DMS79 treated with DMSO at 0.1 percent for 48 hours (cell line): ENCODE data around the gene ACBD6.
"Not testable (repeated sequence)": the region's sequence is repeated elsewhere in the genome, so short reads cannot be mapped to it uniquely, and the experiment has no call there.

ENCODE experiments used
- DNase-seq: peaks from one replicate; lab custom pipeline; 2025; lab: John Stamatoyannopoulos, UW

ACBD6 gene

DNA sequence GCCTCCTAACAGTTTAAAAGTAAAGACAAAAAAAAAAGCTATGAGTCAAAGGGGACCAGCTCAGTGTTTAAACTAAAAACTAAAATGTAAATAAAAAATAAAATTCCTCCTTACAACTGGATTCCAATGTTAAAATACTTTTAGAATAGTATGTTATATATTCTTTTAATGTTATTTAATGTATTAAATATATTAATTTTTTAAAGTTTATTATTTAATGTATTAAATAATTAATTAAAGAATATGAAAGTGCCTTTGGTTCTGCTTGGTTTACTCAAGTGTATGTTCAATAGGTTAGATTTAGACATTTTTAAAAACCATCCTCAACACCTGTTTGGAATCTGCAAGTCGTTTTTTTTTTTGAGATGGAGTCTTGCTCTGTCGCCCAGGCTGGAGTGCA, 13.1 kb downstream of the ACBD6 start:
- no peak for DNase-seq

GRCh38 chr1:180488661-180489060, 13.7 kb downstream of the ACBD6 start:
- no peak for DNase-seq

DNA sequence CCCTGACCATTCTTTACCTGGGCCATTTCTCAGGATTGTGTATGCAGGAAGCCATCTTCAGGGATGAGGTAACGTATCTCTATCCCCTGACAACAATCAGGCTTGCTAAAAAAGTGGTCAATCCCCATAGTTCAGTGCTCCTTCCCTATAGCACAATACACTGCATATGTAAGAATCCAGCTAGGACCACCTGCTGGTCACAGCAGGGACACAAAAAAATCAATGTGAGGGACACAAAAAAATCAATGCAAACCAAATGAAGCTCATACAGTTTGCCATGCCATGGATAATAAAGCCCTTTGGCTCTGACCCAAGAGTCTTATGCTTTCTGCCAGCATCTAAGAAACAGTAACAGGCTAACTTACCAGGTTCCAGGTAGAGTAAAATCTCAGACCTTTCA, 16.3 kb downstream of the ACBD6 start:
- DNase-seq = peak; percentile 44

DNA sequence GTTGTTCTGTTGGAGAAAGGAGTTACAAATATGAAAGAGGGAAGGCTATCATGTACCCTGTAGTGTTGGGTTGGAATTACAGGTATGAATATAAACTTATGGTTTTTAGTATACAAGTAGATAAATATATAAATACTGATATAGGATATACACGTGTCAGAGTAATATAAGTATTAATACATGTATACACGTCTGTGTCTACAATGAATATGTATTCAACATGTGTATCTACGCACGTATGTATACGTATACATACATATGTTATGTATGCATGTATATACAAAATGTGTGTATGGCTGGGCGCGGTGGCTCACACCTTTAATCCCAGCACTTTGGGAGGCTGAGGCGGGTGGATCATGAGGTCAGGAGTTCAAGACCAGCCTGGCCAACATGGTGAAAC, 17.9 kb downstream of the ACBD6 start:
- DNase-seq = no peak

- peak; percentile 46 for DNase-seq
Measured at GRCh38 chr1:180482425-180483275, 19.7 kb downstream of the ACBD6 start.

DNA sequence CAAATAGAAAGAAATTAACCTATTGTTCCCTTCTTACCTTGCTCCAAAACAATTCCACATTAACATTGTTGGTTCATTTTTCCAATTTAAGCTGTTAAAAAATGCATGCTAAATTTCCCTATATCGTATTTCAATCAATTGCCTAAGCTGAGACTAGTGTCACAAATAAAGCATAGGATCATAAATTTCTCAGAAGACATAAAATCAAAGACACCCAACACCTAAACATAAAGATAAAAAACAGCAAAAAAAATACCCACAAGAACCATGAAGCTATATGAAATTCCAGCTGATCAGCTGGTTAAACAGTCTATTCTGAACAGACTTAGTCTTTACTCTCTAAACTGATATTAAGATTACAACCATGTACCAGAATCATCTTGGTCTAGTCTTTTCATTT, 32.3 kb downstream of the ACBD6 start:
- DNase-seq = no peak

- no peak for DNase-seq
Measured at GRCh38 chr1:180468311-180468710, 34.1 kb downstream of the ACBD6 start.

DNA sequence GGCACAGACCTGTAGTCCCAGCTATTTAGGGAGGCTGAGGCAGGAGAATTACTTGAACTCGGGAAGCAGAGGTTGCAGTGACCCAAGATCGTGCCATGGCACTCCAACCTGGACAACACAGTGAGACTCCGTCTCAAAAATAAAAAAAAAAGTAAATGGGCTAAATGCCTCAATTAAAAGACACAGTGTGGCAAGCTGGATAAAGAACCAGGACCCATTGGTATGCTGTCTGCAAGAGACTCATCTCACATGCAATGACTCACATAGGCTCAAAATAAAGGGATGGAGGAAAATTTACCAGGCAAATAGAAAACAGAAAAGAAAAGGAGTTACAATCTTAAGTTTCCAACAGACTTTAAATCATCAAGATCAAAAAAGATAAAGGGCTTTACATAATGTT, 40.3 kb downstream of the ACBD6 start:
- DNase-seq = no peak

DNA sequence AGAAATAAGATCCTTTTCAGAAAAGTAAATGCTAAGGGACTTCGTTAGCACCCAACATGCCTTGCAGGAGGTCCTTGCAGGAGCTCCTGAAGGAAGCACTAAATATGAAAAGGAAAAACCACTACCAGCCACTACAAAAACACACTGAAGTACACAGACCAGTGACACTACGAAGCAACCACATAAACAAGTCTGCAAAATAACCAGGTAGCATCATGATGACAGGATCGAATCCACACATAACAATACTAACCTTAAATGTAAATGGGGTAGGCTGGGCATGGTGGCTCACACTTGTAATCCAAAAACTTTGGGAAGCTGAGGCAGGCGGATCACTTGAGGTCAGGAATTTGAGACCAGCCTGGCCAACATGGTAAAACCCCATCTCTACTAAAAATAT, 40.7 kb downstream of the ACBD6 start:
- DNase-seq = not testable (repeated sequence)

GRCh38 chr1:180458807-180459206, 43.6 kb downstream of the ACBD6 start:
- DNase-seq = no peak

DNA sequence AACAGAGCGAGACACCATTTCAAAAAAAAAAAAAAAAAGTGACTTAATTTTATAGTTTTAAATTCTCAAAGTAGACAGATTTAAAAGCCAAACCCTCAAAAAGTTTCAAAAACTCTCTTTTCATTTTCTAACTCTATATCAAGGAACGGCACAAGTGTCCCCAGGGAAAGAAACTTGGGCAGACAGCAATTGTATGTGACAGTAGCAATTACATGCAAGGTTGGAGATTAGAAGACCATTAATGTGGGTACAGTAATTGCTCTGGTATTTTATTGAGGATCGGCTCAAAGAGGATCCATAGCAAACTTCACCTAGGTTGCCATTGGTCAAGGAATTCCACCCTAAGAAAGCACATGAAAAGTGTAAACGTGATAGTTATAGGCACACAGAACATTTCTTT, 46.2 kb downstream of the ACBD6 start:
- no peak for DNase-seq

DNA sequence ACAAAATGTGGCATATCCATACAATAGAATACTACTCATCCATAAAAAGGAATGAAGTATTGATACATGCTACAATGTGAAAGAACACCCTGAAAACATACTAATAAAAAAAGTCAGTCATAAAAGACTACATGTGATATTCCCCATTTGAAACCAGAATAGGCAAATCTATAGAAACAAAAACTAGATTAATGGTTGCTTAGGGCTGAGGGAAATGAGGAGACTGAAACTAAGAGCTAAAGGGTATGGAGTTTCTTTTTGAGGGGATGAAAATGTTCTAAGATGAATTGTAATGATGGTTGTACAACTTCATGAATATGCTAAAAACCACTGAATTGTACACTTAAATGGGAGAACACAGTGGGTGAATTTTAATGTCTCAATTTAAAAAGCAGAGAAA, 50.9 kb downstream of the ACBD6 start:
- no peak for DNase-seq

- peak; percentile 93 for DNase-seq
Measured at GRCh38 chr1:180444522-180444921, 57.9 kb downstream of the ACBD6 start.

- no peak for DNase-seq
Measured at GRCh38 chr1:180440335-180440734, 62.0 kb downstream of the ACBD6 start.

- no peak for DNase-seq
Measured at GRCh38 chr1:180435566-180435965, 66.8 kb downstream of the ACBD6 start.

DNA sequence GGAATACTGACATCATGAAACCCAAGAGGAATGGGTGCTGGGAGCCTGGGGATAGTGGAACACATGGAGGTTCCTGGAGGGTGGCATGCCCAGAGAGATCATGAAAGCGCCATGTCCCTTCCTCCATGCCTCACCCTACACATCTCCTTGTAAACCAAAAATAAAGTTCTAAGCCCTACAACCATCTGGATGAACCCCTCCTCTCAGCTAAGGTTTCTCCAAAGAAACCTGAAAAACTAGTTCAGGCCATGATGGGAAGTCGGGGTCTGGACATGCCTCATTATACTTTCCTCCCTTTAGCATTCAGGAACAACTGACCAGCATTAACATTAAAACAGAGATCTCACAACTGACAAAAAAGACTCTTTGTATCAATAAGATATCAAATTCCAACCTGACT, 68.5 kb downstream of the ACBD6 start:
- no peak for DNase-seq

DNA sequence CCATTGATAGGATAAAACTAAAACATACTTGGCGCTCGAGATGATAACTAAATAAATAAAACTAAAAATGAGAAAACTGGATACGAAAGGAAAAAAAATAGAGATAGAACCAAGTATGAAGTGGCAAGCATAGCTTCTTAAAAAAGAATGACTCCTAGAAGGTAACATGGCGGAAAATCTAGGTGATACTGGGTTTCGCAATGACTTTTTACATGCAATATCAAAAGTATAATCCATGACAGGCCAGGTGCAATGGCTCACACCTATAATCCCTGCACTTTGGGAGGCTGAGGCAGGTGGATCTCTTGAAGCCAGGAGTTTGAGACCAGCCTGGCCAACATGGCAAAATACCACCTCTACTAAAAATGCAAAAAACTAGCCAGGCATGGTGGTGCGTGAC, 70.7 kb downstream of the ACBD6 start:
- no peak for DNase-seq

GRCh38 chr1:180428782-180429695, 73.3 kb downstream of the ACBD6 start:
- DNase-seq = no peak

GRCh38 chr1:180425952-180426351, 76.4 kb downstream of the ACBD6 start:
- no peak for DNase-seq

GRCh38 chr1:180424848-180425457, 77.4 kb downstream of the ACBD6 start:
- DNase-seq = peak; percentile 87

DNA sequence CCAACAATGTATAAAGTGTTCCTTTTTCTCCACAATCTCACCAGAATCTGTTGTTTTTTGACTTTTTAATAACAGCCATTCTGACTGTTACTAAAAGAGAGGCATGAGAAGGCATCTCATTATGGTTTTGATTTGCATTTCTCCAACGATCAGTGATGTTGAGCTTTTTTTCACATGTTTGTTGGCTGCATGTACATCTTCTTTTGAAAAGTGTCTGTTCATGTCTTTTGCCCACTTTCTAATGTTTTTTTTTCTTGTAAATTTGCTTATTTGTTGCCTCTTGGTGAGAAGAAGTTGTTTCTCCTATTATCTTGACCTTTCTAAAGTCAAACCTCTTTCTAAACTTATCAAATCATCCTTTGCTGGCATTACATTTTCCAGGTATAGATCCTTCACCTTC, 80.8 kb downstream of the ACBD6 start:
- no peak for DNase-seq

GRCh38 chr1:180421145-180421544, 81.2 kb downstream of the ACBD6 start:
- not testable (repeated sequence) for DNase-seq
